Muscle of arm (tissue), 12 donors: ENCODE results near the gene IRX1. TPM values are rescaled to one million over a fixed set of nuclear protein-coding genes. Genes with fewer than 3 reads are reported as not detected.

Experiments
- DNase-seq: peaks from one replicate; pipeline ENCODE4 v3.0.0-alpha.2; 2013
- polyA plus RNA-seq, 12 donors: library from polyadenylated mRNA; unstranded; fragments of 120-200 nt; gene quantifications; one replicate each; pipeline ENCODE4 v1.2.1, GENCODE V29; 2013; ENCODE audit not compliant: insufficient read length in 12 of 12

IRX1 gene
- polyA plus RNA-seq, 12 donors, result 0.21 to 35.9 (median 0.35) TPM; not detected in 2

GRCh38 chr5:3600106-3601060 is 4.8 kb downstream of the IRX1 start:
- no peak for DNase-seq

GRCh38 chr5:3601061-3601710 is 5.6 kb downstream of the IRX1 start:
- DNase-seq, result no peak

DNA sequence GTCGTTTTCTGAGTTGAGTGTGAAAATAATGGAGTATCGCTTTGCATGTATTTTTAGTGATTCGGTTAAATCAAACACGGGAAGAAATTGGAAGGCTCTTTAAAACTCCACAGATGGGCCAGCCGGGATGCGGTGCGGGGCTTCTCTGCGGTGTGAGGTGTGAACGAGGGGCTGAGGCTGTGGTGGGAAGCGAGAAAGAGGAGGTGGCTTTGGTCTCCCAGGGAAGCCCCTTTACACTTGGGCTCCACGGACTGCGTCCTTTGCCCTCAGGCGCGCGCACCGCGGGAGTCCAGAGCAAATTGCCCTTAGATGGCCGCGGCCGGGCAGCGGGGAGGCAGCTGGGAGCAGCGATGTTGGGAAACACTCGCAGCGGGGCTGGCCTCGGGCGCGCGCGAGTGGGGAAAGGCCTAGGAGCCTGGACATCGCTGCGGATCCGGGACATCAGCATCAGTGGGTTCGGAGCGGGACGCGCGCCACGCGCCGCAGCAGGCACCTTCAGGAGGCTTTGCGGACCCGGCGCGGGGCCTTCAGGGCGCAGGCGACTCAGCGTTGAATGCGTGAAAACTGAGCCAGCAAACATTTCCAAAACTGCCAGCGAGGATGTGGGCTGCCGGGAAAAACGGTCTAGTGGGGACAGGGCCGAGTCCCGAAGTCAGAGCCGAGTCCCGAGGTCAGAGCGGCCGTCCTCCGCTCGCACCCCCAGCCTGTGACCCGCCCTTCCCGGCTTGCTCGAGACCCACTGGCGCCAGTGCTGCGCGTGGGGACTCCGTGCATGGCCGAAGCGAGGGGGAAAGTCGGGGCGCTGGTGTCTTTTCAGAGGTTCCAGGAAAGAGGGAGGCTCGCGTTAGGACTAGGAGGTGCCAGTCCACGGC is 6.5 kb downstream of the IRX1 start:
- no peak for DNase-seq

DNA sequence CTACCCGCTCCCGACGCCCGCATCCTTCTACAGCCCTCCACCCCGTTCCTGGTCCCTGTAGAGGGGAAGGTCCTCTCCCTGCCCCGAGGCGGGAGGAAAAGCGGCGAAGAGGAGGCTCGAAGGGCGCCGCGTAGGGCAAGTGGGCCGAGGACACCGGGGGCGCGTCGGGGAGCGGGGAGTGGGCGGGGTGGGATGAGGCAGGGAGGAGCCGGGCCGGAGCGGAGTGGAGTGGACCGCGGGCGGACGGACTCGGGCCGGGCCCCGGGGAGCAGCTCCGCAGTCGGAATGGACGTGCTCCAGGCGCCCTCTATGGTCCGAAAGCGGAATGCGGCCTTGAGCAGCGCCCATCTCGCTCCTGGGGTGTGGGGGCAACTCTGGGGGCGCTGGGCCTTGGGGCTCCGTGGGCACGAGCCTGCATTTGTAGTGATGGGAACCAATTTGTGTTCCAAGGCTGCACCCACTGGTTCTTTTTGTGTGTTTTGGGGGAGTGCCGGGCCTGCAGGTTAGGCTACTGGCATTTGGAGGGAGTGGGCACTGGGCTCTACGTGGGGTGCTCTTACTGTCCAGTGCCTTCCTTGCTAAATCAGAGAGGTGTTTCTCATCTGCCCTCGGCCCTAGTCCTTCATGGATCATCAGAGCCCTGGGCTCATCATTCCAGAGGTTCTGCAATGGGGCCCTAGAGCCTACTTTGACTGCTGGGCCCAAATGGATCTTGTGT is 7.3 kb downstream of the IRX1 start:
- DNase-seq, result no peak

DNA sequence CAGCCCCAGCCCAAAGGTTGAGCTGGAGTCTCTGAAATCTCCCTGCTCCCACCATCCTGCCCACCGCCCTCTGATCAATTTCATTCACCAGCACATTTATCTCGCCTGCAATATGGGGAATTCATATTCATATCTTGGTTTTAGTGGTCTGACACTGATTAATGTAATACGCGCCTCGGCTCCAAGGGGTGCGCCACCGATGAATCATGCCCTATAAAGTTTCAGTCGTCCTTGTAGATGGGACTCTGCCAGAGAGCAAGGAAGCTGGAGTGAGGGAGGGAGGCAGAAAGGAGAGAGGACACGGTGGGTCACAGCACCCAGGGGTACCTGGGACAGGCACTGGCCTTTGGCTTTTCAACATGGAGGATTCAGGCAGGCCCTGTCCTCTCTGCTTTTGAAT is 8.9 kb downstream of the IRX1 start:
- no peak for DNase-seq

DNA sequence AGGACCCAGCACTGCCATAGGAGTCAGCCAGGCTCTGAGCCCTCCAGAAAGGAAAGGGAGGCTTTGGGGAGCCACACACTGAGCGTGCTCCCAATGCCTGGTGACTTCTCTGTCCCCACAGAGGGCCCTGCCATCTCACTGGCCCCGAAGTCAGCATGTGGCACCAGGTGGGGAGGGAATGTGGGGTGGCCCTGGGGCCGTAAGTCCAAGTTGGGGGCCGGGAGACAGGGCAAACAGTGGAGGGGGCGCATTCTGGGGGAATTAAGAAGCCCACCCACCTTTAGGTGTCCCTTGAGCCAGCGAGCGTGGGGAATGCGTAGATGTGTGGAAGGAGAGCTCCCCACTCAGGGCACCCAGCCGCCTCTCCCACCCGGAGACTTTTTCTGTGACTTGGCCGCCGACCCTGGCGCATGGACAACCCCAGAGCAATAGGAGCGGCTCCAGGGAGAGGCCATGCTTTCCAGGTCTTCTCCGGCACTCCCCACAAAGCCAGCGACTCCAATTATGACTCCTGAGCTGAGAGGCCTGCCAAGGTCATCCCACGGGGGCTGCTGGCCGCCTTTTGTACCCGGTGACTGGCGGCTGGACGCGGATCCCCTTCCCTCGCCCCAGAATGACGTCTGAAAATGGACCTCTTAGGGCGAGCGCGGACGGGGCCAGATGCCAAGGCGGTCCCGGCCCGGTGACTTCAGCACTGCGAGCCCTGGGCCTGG is 9.8 kb downstream of the IRX1 start:
- no peak for DNase-seq

- no peak for DNase-seq
These were observed 10.6 kb downstream of the IRX1 start for GRCh38 chr5:3606121-3606831.

DNA sequence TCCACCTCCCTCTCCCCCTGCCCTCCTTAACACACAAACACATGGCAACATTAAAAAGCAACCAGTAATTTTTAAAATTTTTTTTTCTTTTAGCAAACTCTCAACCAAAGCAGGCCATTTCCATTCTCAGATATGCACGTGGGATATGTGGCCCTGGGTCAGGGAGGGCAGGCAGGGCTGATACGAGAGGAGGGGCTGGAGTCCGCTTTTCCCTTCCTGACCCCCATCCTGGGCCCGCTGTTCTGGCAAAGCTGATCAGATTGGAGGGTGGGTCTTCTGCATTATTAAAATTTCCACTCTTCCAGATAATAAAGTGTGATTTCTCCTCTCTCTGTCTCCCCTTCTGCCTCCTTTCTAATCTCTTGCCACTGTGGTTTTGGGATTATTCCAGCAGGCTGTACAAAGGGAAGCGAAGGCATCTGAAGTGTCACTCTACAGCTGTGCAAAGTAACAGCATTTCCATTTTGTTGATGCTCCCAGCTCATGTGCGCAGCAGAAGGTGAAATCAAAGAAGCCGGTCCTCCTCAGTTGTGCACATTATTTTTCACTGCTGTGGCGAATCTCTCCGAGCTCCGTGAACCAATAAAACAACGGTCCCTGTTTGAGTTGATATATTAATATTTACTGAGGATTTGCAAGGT is 12.0 kb downstream of the IRX1 start:
- no peak for DNase-seq

DNA sequence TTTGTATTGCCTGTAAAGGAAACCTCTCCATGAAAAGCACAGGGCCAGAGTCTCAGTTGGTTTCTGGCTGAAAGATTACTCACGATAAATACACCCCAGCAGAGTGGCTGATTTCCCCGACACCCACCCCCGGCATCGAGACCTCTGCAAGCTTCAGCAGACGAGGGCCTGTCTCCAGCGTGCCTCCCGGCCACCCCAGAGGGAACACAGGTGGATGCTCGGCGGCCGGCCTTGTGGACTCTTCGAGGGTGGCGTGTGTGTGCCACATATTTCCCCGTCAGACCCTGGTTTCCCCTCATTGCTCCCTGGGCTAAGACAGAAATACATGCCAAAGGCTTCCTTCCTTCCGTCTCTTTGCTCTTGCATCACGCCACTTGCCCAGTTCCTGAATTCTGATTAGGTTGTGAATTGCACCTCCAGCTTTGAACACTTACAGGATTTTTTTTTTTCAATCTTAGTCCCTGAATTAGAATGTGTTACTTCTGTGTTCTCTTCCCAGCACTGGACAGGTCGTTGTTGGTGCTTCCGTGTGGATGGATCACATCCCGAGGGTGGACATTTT is 13.6 kb downstream of the IRX1 start:
- DNase-seq, result no peak

DNA sequence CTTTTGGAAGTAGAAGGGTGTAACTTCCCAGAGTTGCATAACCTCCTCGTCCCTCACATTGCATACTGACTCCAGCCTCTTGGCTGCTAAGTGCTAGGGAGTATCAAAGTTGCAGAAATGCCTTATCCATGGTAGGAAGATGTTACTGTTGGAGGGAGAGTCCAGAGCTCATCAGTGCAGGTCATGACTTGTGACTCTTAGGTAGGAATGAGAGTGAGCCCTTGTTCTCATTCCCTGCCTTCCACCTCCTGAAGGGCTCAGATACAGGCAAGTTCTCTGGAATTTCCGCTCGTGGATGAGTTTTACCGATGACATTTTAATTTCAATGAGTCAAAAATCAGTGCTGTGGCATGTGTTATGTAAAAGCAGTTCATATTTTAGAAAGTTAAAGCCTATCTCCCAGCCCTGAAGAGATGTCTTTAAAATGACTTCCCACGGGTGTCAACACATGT is 17.0 kb downstream of the IRX1 start:
- no peak for DNase-seq

DNA sequence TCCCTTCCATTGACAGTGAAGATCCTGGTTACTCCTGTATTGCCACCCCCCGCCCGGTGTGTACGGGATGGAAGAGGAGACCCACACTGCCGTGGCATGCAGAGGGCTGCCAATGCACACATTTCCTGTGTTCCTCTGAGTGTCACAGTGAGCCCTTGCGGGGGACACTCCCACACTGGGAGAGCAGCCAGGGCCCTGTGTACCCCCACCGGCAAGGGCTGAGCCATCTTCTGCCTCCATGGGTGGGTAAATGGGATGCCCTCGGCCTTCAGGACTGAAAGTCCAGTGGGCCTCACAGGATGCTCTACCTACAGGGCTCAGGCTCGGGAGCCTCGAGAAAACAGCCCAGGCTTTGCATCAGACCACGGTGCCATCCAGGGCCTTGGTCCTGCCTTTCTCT is 18.1 kb downstream of the IRX1 start:
- DNase-seq, result no peak

DNA sequence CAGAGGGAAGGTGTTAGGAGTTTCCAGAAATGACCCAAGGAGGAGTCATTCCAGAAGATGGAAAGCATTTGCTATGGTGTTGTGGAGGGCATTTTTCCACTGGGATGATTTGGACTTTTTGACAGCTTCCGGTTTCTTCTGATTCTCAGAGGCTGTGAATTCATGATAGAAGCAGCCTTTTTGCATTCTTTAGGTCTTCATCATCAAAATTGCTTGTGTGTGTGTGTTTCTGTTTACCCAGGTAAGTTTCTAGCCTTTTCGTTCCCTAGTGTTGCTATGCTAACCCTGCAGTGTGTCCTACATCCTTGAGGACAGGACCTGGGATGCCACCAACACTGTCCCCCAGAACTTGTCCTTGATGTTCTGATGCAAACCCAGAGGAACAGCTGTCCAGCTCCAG is 19.6 kb downstream of the IRX1 start:
- DNase-seq, result no peak

DNA sequence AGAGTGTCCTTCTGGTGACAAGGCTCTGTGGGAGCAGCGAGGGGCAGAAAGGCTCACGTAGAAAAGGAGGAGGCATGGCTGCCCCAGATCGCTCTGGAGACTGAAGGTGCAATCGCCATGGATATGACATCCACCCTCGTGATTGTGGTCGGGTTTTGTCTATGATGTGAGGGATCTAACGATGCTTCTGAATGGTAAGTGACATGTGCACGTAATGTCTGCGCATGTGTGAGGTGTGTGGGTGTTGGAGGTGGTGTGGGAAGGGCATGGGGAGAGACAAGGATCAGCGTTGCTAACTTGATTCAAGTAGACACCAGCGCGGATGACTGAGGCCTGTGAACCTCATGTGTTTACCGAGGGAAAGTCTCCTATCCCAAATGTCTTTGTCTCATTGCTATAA is 20.2 kb downstream of the IRX1 start:
- DNase-seq, result no peak

- no peak for DNase-seq
These were observed 23.9 kb downstream of the IRX1 start for GRCh38 chr5:3619579-3619978.

- DNase-seq, result no peak
These were observed 27.3 kb downstream of the IRX1 start for GRCh38 chr5:3622961-3623360.

GRCh38 chr5:3625626-3626025 is 30.0 kb downstream of the IRX1 start:
- DNase-seq, result no peak

GRCh38 chr5:3634061-3634460 is 38.4 kb downstream of the IRX1 start:
- DNase-seq, result no peak

DNA sequence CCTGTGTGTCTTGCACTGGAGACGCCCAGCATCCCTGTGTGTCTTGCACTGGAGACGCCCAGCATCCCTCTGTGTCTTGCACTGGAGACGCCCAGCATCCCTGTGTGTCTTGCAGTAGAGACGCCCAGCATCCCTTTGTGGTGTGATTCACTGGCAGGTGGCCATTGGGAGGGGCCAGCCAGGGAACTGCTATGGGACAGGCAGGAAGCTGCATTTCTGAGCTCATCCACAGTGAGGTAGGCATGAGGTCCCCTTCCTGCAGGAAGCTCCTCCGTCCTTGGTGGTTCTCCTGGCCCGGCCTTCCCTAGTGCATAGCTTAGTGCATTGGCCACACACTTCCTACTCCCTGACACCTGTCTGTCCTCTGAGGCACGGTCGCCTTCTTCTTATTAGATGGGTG is 43.5 kb downstream of the IRX1 start:
- no peak for DNase-seq

DNA sequence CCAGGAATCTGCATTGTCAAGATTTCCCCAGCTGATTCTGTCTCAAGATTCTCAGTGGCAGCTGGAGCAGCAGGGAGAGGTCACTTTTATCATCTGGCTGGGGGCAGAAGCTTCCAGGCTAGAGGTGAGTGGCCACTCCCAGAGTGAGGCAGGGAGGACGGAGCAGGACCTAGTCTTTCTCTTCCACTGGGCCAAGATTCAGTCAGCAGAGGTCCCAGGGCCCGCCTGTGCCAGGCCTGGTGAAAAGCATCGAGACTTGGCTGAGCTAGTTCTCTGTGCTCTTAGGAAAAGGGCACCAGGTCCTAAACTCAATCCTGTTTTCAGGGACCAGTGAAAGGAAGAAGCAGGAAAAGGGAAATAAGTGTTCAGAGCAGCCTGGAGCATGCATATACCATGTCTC is 46.6 kb downstream of the IRX1 start:
- no peak for DNase-seq
